Nasal cavity respiratory epithelium epithelial cell of viscerocranial mucosa (primary cell): Measurements from ENCODE around the gene TOP2B. TPM values are rescaled to one million over a fixed set of nuclear protein-coding genes. Genes with fewer than 3 reads are reported as not detected.

Source experiments
- total RNA-seq: library from RNA; depleted of rRNA; stranded (reverse); fragments of >200 nt; gene quantifications from 2 replicates; pipeline ENCODE4 v1.2.3, GENCODE V29; 2014

TOP2B gene, protein sequence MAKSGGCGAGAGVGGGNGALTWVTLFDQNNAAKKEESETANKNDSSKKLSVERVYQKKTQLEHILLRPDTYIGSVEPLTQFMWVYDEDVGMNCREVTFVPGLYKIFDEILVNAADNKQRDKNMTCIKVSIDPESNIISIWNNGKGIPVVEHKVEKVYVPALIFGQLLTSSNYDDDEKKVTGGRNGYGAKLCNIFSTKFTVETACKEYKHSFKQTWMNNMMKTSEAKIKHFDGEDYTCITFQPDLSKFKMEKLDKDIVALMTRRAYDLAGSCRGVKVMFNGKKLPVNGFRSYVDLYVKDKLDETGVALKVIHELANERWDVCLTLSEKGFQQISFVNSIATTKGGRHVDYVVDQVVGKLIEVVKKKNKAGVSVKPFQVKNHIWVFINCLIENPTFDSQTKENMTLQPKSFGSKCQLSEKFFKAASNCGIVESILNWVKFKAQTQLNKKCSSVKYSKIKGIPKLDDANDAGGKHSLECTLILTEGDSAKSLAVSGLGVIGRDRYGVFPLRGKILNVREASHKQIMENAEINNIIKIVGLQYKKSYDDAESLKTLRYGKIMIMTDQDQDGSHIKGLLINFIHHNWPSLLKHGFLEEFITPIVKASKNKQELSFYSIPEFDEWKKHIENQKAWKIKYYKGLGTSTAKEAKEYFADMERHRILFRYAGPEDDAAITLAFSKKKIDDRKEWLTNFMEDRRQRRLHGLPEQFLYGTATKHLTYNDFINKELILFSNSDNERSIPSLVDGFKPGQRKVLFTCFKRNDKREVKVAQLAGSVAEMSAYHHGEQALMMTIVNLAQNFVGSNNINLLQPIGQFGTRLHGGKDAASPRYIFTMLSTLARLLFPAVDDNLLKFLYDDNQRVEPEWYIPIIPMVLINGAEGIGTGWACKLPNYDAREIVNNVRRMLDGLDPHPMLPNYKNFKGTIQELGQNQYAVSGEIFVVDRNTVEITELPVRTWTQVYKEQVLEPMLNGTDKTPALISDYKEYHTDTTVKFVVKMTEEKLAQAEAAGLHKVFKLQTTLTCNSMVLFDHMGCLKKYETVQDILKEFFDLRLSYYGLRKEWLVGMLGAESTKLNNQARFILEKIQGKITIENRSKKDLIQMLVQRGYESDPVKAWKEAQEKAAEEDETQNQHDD (N-terminal part only)
- 47.8 and 80.8 TPM in 2 replicates for total RNA-seq

DNA sequence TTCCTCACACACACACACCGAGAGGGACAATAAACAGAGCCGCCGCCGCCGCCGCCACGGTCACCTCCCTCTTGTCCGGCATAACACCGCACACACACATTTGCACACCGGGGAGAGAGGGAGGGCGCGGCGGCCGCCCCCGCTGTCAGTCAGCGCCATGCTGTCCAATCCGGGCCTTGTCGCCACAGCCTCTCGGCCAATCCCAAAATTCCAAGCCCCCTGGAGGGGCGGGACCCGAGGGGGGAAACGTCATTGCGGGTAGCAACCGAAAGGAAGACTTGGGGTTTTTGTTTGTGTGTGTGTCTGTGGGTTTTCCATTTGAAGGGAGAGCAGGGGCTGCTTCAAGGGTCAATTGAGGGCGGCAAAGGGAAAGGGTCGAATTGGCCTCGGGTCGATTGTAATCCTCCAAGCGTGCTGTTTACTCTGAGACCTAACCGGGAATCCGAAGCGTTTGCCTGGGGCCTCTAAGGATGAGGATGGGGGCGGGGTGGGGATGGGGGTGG is at the start of gene TOP2B:
Gene TOP2B, minus strand, starts transcription at position 96 of the 503 bp plus-strand sequence. CDS start 610 bp downstream, outside the sequence.

Other genes with a start within 250 kb of the TOP2B start
- gene RARB, start 236.6 kb downstream of the TOP2B start, total RNA-seq: under 0.01 and 2.6 TPM in 2 replicates
- 34.1 and 43.1 TPM in 2 replicates for gene NGLY1, start 118.5 kb upstream of the TOP2B start, total RNA-seq
- 17.5 and 24.6 TPM in 2 replicates for gene OXSM, start 125.2 kb upstream of the TOP2B start, total RNA-seq